ENCODE results near the gene CCDC57.
"Not testable (repeated sequence)": the region's sequence is repeated elsewhere in the genome, so short reads cannot be mapped to it uniquely, and the experiment has no call there.

CCDC57 gene

GRCh38 chr17:82217120-82217529, 4.5 kb upstream of the CCDC57 start:
- TF ChIP-seq, protein P1, sequence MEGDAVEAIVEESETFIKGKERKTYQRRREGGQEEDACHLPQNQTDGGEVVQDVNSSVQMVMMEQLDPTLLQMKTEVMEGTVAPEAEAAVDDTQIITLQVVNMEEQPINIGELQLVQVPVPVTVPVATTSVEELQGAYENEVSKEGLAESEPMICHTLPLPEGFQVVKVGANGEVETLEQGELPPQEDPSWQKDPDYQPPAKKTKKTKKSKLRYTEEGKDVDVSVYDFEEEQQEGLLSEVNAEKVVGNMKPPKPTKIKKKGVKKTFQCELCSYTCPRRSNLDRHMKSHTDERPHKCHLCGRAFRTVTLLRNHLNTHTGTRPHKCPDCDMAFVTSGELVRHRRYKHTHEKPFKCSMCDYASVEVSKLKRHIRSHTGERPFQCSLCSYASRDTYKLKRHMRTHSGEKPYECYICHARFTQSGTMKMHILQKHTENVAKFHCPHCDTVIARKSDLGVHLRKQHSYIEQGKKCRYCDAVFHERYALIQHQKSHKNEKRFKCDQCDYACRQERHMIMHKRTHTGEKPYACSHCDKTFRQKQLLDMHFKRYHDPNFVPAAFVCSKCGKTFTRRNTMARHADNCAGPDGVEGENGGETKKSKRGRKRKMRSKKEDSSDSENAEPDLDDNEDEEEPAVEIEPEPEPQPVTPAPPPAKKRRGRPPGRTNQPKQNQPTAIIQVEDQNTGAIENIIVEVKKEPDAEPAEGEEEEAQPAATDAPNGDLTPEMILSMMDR (IDR thresholded peaks at IDR 0.05; ENCODE audit: low read depth, low read length), result no peak
- DNase-seq (ENCODE audit: extremely low read depth, low read depth), result no peak

DNA sequence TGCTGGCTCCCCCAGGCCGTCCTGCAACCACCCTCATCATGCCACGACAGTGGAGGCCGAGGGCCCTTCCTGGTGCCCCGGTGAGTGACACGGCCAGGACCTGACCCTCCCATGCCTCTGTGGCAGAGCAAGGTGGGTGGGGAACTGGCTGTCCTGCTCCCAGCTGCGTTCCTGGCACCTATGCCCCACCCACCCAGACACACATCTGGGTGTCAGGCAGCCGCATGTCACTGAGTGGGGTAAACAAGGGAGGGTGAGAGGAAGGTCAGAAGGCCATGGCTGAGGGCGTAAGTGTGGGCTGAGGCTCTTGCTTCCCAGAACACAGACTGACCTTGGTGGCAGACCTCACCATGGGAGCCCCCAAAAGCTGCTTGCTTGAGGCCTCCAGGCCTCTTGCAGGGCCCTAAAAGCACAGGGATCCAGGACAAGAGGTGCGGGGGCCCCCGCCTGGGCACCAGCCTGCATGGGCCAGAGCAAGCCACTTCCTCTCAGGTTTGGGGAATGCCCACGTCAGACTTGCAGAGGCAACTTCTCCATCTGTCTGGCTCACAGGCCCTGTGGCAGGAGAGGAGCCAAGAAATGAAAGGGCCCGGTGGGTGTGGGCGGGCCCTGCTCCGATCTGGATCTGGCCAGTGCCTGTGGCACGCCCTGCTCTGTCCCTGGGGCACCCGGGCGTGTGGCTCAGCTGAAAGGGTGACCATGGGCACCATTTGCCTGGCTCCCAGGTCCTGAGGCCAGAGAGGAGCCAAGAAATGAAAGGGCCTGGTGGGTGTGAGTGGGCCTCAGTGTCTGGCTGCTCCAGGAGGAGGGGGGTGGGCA, 3.9 kb upstream of the CCDC57 start:
- TF ChIP-seq, protein P1 (IDR thresholded peaks at IDR 0.05; ENCODE audit: low read depth, low read length), result no peak
- DNase-seq (ENCODE audit: extremely low read depth, low read depth), result peak; percentile 68

DNA sequence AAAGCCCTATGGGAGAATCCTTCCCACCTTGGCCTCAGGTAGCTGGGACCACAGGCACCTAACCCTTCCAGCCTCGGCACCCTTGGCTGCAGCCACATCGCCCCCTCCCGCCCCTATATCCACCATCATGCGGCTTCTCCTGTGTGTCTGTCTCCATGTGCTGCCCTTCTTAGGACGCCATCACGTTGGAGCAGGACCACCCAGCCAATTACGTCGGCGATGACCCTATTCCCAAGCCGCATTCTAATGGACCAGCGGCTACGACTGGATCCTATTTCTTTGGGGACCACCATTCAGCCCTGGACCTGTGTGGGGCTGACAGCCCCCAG, 3.3 kb upstream of the CCDC57 start:
- no peak for DNase-seq (ENCODE audit: extremely low read depth, low read depth)
- TF ChIP-seq, protein P1 (IDR thresholded peaks at IDR 0.05; ENCODE audit: low read depth, low read length), result no peak

DNA sequence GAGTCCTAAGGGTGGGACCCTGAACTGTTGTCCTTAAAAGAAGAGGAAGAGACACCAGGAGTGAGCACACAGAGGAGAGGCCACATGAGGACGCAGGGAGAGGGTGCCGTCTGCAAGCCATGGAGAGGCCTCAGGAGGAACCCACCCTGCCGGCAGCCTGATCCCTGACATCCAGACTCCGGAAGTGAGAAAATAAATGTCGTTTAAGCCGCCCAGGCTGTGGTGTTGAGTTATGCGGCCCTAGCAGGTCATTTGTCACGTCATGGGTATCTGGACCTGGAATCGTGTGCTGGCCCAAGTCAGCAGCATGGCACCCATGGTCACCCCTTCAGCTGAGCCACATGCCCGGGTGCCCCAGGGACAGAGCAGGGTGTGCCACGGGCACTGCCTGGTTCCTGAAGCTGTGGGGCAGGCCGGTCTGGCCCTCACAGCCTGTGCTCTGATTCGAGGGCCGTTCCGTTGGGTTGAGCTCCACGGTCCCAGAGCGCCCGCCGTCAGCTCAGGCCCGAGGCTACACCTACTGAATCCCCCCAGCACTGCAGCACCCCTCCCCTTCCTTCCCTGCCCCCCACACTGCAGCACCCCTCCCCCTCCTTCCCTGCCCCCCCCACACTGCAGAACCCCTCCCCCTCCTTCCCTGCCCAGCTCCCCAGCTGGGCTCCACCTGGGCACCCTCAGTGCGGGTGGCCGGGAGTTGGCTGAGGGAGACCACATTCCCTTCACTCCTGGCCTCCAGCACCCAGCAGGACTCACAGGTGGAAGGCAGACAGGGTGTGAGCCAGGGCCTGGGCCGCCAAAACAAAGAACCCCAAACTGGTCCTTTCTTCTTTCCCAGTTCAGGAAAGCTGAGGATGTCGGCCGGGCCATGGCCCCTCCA, 2.7 kb upstream of the CCDC57 start:
- TF ChIP-seq, protein P1 (IDR thresholded peaks at IDR 0.05; ENCODE audit: low read depth, low read length), result no peak
- no peak for DNase-seq (ENCODE audit: extremely low read depth, low read depth)

DNA sequence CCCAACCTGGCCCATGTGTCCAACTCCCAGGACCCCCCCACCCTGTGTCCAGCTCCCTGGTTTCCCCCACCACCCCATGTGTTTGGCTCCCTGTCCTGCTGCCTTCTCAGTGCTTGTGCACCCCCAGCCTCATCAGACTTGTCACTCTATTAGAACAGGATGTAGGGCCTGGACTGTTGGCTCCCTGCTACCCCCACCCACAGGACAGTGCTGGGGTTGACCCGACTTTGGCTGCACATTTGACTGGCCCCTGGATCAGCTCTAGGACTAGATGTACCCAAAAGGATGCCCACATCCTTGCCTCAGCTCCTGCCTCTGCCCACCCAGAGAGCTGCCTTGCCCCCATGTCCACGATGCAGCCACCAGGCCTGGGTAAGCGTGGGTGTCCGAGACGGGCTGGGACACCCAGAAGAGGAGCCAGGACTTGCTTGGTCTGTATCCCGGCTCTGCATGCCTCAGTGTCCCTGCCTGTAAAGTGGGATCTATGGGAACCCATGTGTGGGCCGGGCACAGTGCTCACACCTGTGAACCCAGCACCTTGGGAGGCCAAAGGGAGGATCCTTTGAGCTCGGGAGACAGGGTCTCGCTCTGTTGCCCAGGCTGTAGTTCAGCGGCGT, 1.5 kb upstream of the CCDC57 start:
- TF ChIP-seq, protein P1 (IDR thresholded peaks at IDR 0.05; ENCODE audit: low read depth, low read length), result no peak
- DNase-seq (ENCODE audit: extremely low read depth, low read depth), result no peak

DNA sequence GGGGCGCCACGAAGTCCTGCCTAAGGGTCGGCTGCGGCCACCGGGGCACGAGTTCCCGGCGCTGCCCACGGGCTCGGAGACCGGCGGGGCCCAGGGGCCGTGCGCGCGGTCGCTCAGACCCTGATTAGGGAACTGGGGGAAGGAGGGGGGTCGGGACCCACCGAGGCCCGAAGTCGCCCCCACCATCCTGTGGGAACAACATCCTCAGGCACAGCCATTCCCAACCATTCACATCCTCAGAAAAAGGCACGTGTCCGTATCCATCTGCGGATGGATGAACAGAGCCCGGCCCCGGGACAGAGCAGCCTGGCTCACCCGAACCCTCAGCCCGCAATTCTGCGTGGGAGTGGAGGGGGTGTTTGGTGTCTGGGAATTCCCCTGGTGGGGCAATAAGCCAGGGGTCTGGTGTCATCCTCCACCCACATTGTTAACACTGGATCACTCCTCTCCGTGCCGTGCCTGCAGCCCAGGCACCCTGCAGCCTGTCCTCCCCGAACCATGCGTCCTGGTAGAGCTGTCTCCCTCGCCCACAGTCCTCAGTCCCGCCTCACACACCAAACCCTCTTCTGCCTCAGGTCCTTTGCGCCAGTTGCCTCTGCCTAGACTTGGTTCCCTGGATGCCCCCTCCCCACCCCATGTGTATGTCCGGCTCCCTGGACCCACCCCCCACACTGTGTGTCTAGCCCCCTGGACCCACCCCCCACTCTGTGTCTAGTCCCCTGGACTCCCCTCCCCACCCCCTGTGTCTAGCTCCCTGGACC, 789 bp upstream of the CCDC57 start:
- TF ChIP-seq, protein P1 (IDR thresholded peaks at IDR 0.05; ENCODE audit: low read depth, low read length), result no peak
- no peak for DNase-seq (ENCODE audit: extremely low read depth, low read depth)

DNA sequence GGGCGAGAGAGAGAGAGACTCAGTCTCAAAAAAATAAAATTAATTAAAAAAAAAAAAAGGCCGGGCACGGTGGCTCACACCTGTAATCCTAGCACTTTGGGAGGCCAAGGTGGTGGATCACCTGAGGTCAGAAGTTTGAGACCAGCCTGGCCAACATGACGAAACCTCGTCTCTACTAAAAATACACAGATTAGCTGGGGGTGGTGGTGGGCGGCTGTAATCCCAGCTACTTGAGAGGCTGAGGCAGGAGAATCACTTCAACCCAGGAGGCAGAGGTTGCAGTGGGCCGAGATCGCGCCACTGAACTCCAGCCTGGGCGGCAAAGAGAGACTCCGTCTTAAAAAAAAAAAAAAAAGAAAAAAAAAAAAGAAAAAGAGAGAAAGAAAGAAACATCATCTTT, 2.0 kb downstream of the CCDC57 start:
- DNase-seq (ENCODE audit: extremely low read depth, low read depth), result not testable (repeated sequence)
